HG03558 (cell line): ENCODE results near the gene KBTBD3.
"Not testable (repeated sequence)": the region's sequence is repeated elsewhere in the genome, so short reads cannot be mapped to it uniquely, and the experiment has no call there.

Experiments used
- ATAC-seq: cut with Tn5 transposase; IDR thresholded peaks from one replicate; pipeline ENCODE4 v1.9.1; 2021; ENCODE audit warnings: moderate number of reproducible peaks; ENCODE audit not compliant: unreplicated experiment; ENCODE audit errors: extremely low read depth

KBTBD3 gene

GRCh38 chr11:106012744-106013143 is 64.4 kb downstream of the KBTBD3 start:
- no peak for ATAC-seq

- ATAC-seq, result no peak
Measured at GRCh38 chr11:106011481-106011880, 65.7 kb downstream of the KBTBD3 start.

GRCh38 chr11:106003094-106003493 is 74.1 kb downstream of the KBTBD3 start:
- not testable (repeated sequence) for ATAC-seq

- no peak for ATAC-seq
Measured at GRCh38 chr11:106001304-106002012, 75.7 kb downstream of the KBTBD3 start.
